T47D (cell line): Measurements from ENCODE around the gene ARL6IP6.
A peak's percentile ranks its signal among the peaks of the same experiment; 100 is the strongest.

ENCODE experiments used
- DNase-seq, 2 experiments: peaks; one replicate each; pipeline versions ENCODE4 v3.0.0 to v3.0.0-alpha.2; 2011 to 2012; ENCODE audit warnings: low read depth in 1 of 2, low spot score in 1 of 2
- JUND ChIP-seq: IDR thresholded peaks from 2 replicates; pipeline ENCODE4 v1.6.1; 2012; ENCODE audit warnings: low read depth
- in situ Hi-C: cut with HindIII; loops from 2 replicates; pipeline ENCODE4 v1.10.0; 2016; ENCODE audit warnings: low sequenced_read_pairs, low pct_unique_long_range_greater_than_20kb

ARL6IP6 gene

DNA sequence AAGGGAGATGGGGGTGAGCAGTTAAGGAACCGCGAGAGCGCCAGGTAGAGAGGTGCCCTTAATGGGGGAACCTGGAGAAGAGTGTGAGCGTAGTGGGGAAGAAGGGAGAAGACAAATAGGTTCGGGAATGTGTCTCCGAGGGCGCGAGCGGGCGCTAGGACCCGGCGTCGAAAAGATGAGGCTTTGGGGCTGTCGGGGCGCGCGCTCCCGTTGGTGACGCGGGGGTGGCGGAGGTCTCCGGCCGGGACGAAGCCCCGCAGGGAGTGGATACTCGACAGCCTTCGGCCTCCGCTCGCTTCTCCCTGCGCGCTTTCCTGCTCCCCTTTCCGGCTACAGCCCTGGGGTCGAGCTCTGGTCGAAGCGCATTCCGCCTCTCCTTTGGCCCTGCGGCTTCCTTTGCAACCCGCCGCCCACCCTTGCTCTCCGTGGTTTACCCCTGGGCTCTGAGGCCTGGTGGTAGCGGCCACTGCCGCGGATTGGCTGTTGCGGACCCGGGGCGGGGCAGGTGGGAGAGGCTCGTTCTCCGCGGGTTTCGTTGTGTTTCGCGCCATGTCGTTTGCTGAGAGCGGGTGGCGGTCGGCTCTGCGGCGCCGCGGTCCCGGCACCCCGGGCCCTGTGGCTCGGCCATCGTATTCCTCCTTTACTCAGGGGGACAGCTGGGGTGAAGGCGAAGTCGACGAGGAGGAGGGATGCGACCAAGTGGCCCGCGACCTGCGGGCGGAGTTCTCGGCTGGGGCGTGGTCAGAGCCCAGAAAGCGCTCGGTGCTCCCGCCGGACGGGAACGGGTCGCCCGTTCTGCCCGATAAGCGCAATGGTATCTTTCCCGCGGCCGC lies at the start of gene ARL6IP6:
Gene ARL6IP6, plus strand, starts transcription at position 545 of the 833 bp plus-strand sequence. Its CDS starts 5 bp downstream, at position 550.
- no peak for TF ChIP-seq JUND
- in situ Hi-C loops = no loop called here
- peak; percentile 46 to 91 for DNase-seq

DNA sequence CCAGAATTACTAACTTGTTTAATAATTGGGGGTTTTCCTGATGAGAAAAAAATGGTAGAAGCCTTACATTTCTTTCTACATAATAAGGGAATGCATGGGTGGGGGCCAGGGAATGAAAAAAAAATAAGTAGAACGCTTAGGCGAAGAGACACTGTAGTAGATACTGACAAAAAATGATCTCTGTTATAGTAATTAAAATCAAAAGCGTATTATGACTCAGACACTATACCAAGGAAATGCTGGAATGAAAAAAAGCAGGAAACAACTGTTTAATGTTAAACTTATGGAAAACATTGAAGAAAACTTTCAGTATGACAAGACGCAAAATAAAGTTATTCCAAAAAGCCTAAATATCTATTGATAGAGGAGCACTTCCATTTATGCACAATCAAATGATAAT lies 44.1 kb upstream of the ARL6IP6 start:
- TF ChIP-seq JUND = no peak
- DNase-seq = no peak
- in situ Hi-C loops = no loop called here

DNA sequence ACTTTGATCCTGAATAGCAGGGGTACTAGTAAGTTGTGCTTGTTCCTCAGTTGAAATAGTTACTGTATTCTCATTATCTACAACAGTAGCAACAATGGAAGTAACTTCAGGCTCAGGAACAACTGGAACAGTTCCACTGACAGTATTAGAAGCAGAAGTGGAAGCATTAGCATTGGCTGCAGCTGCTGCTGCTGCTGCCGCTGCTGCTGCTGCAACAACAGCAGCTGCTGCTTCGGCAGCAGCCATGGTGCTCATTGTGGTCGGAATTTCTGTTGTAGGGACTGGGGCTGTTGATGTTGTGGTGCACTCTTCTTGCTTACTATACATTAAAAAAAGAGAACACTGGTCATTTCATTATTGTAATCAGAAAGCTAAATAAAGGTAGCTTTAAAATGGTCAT lies 42.0 kb upstream of the ARL6IP6 start:
- no peak for DNase-seq
- TF ChIP-seq JUND = no peak
- in situ Hi-C loops = no loop called here

DNA sequence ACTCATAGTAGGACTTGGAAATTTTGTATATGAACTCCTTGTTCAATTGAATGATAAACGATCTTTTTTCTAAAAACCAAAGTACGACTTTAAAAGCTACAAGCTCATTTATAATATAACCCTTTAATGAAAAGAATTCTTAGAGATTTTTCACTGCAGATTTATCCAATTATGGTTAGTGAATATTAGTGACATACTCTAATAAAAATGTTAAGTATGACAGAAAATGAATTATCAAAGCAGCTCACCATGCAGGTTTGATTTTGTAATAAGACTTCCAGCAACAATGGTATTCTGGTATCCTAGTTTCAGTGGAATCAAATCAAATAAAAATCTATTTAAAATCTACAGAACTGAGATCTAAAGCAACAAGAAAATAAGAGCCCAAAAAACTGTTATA lies 39.6 kb upstream of the ARL6IP6 start:
- in situ Hi-C loops = no loop called here
- no peak for TF ChIP-seq JUND

DNA sequence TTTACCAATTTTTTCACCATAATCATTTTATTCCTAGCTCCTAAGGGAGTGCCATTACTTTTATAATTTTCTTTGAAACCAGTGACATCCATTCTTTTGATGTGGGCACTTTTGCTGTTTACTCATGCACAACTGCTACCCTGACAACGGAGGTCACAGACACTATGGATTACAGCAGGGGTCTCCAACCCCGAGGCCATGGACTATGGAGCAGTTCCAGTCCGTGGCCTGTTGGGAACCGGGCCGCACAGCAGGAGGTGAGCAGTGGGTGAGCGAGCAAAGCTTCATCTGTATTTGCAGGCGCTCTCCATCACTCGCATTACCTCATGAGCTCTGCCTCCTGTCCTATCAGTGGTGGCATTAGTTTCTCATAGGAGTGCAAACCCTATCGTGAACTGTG lies 35.8 kb upstream of the ARL6IP6 start:
- in situ Hi-C loops = no loop called here
- no peak for TF ChIP-seq JUND
- DNase-seq = no peak

More for the DNA sequence above, 39.6 kb upstream of the ARL6IP6 start:
- DNase-seq = no peak

DNA sequence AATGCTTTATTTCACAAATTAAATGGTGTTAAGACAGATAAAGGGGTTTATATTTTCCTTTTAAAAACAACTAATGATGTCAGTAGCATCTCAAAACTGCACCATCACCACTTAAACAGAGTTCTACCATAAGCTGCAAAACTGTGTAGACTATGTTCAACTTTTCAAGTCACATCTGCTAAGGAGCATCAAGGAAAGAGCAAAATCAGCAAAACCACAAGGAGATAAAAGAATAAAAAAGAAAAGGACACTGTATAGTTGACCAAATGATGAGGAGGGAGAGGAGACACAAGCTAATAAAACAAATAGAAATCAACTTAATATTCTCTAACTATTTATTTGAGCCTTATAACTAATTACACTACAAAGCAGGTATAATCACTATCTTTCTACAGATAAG lies 35.0 kb upstream of the ARL6IP6 start:
- in situ Hi-C loops = no loop called here

DNA sequence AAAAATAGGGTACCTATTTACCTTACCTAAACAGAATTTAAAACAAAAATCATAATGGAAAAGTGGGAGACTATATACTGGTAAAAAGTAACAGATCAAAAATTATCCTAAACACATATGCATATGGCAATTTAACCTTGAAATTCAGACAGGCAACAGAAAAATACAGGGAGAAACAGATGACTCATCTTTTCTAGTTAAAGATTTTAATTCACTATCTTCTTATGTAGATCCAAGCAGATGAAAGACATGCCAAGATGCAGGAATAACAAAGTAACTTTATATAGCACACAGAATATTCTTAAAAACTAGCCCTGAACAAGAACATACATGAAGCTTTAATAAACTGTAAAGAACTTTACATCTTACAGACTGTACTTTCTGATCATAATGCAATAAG lies 32.1 kb upstream of the ARL6IP6 start:
- in situ Hi-C loops = no loop called here
- TF ChIP-seq JUND = no peak
- no peak for DNase-seq

More for the DNA sequence above, 35.0 kb upstream of the ARL6IP6 start:
- no peak for DNase-seq
- no peak for TF ChIP-seq JUND

DNA sequence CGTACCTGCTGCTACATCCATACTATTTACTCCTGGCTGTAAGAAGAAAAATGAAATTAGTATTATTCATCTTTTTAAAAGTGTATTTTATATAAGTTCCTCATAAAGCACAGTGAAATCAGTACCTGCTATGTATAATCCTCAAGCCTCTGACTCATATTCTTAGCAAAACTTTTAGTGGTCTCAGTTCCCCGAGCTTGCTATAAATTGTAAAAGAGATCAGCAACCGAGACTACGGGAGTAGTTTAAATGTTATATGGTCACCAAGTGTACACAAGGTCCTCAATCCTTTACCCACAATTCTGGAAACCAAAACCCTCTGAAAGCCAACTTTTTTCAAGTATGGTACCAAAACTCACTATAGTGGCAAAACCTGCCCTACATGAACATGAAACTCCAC lies 25.4 kb upstream of the ARL6IP6 start:
- TF ChIP-seq JUND = no peak
- in situ Hi-C loops = no loop called here

DNA sequence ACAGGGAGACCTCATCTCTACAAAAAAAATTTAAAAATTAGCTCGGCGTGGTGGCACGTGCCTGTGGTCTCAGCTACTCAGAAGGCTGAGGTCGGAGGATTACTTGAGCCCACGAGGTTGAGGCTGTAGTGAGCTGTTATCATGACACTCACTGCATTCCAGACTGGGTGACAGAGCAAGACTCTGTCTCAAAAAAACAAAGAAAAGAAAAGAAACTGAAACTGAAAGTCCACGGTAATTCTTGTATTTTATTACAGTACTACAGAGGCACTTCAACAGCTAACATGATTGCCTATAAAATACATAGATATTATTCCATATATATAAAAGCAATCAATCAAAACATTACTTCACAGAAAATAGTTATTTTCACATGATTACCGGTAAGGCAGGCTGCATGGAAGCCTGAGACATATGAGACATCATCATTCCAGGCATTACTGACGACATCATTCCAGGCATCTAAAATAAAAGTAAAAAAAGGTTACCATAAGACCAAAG lies 24.2 kb upstream of the ARL6IP6 start:
- DNase-seq = no peak
- TF ChIP-seq JUND = no peak
- in situ Hi-C loops = no loop called here

More for the DNA sequence above, 25.4 kb upstream of the ARL6IP6 start:
- no peak for DNase-seq

DNA sequence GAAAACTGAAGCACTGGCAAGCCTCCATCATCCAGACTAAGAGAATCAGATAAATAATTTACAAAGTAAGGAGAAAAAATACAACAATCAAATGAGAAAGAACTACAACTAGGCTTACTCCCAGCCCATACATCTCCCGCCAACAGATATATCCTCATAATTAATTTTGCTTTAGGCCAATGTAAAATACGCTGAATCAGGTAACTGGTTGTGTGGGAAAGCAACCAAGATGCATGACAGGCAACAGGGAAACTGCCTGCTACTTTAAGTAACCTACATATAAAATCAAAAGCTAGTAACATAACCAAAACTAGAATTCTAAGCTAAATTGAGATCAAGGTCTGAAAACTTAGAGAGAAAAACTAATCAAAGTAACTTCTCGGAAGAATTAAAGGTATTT lies 22.7 kb upstream of the ARL6IP6 start:
- TF ChIP-seq JUND = no peak
- no peak for DNase-seq
- in situ Hi-C loops = no loop called here

DNA sequence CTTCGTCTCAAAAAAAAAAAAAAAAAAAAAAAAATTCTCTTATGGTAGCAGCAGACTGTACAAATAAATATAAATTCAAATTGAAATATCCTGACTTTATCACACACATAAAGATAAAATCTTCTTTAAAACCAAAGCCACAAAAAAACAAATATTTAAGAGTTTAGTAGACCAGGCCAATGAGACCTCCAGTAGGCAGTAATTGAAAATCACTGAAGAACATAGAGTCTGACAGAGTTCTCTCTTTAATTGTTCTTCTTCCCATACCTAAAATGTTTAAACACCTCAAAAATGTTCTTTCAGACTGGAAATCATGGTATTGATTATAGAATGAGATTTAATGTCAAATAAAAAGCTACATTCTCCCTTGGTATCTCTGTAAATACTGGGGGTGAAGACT lies 21.9 kb upstream of the ARL6IP6 start:
- in situ Hi-C loops = no loop called here
- DNase-seq = no peak
- no peak for TF ChIP-seq JUND

DNA sequence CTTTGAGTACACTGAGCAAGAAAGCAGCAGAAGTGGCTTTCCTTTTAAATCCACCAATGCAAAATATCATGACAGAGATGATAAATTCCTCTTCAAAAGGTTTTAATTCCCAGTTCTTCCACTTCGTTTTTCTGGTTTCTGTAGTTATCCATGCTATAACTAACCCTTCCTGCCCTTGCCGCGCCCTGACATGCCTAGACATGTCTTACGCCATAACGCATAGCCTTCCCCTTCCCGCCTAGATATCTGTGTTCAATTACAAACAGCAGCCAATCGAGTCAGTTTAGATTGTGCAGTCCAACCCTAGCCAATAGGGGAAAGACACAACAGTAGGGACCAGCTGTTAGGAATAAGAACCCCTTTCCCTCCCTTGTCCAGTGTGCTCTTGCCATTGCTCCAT lies 17.2 kb upstream of the ARL6IP6 start:
- in situ Hi-C loops = no loop called here
- no peak for TF ChIP-seq JUND
- no peak for DNase-seq

DNA sequence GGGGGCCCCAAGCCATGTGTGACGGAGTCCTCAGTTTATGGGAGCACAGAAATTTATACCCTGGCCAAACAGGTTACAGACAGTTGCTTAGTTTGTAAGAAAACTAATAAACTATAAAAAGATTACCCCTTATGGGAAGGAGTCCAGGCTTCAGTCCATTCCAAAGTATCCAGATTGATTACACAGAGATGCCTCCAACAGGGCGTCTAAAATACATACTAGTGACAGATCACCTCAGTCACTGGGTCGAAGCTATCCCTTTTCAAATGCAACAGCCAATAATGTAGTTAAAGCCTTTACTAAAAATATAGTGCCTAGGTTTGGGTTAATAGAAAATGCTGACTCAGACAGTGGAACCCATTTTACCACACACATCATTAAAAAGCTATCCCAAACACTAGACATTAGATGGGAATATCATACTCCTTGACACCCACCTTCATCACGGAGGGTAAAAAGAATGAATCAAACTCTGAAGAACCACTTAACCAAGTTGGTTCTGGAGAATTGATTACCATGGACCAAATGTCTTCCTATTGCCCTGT lies 11.9 kb upstream of the ARL6IP6 start:
- no peak for DNase-seq
- in situ Hi-C loops = no loop called here
- no peak for TF ChIP-seq JUND
